NCI-H1436 (cell line): ENCODE data around the gene ZNF416.
A peak's percentile ranks its signal among the peaks of the same experiment; 100 is the strongest.

Source experiments
- DNase-seq: peaks from one replicate; lab custom pipeline; 2025; lab: John Stamatoyannopoulos, UW

ZNF416 gene

DNA sequence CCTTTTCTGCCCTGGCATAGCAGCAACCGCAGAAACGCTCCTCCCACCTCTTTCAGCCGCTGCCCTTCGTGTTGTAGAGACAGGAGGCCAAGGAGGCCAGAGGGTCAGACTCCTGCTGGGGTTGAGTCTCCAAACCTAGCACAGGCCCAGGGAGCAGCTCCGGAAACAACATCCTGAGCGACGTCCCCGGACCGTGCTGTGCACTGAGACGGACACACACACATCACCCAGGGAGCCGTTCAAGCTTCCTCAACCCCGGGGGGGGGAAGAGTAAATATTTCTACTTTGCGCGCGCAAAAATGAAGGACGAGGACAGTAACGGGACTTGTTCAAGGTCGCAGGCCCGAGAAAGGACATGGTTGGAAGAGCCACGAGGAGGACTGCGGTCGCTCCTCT, 19.7 kb downstream of the ZNF416 start:
- no peak for DNase-seq

- no peak for DNase-seq
These were observed 20.2 kb downstream of the ZNF416 start for GRCh38 chr19:57558525-57558924.

DNA sequence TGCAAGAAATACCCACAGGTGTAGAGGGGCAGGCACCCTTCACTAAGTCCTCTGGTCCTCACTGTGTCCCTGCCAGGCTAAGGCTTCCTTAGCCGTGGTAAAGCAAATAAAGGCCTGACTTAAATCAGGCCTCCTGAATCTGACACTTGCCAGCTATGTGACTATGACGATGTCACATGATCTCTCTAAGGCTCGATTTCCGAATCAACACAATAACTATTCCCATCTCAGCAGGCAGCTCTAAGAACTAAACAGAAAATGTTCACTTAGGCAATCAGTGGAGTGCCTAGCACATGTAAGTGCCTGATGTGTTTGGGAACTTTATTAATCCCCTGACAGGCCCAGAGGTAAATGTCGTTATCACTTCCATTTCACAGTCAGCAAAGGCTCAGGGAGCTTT, 21.1 kb downstream of the ZNF416 start:
- no peak for DNase-seq

GRCh38 chr19:57552432-57552831, 26.3 kb downstream of the ZNF416 start:
- DNase-seq, result no peak

GRCh38 chr19:57546513-57546912, 32.2 kb downstream of the ZNF416 start:
- no peak for DNase-seq

DNA sequence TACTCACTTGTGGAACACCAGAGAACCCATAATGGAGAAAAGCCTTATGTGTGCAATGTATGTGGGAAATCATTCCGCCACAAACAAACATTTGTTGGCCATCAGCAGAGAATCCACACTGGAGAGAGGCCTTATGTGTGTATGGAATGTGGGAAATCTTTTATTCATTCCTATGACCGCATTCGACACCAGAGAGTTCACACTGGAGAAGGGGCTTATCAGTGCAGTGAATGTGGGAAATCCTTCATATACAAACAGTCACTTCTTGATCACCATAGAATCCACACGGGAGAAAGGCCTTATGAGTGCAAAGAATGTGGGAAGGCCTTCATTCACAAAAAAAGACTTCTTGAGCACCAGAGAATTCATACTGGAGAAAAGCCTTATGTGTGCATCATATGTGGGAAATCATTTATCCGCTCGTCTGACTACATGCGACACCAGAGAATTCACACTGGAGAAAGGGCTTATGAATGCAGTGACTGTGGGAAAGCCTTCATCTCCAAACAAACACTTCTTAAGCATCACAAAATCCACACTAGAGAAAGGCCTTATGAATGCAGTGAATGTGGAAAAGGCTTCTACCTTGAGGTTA, 40.7 kb downstream of the ZNF416 start:
- DNase-seq, result no peak

DNA sequence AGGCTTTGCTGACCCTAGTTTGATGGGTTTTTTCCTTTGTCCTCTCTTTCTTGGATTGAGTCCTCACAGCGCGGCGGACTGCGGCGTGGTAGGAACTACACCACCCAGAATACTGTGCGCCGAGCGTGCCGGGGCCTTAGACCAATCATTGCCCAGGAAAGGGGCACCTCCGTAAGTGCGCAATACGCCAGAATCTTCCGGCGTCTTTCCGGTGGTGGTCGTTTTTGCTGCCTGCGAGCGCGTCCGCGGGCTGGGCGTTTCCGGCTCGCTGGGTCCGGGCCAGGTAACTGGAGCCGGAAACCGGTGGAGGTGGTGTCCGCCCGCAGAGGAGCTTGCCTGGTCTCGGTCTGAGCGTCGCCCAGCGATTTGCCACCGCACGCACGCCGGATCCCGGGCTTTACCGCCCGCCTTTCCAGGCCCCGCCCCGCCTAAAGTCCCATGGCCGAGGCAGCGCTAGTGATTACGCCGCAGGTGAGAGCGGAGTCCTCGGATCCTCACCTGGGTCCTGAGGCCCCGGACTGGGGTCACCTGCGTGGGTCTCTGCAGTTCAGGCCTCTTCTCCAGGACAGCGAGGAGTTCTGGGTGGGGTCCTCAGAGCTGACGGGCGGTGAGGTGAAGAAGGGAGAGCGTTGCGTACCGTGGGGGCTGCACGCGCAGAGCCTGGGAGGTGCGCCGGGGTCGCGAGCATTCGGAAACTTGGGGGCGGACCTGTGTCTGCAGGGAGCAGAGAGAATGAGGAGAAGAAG, 51.4 kb downstream of the ZNF416 start, which contains the start of gene ZNF549:
ZNF549 (plus strand) TSS at position 221 of the 746 bp plus-strand sequence; CDS start at position 439, 218 bp downstream.
- peak; percentile 96 for DNase-seq
